Nephron (organoid): ENCODE data around the gene PDE4D.

Source experiments
- H3K27ac Mint-ChIP-seq, 3 experiments: 2 replicates each; pipeline ENCODE4 v1.8.0; 2020; ENCODE audit warnings: mixed read lengths in 3 of 3, mild to moderate bottlenecking in 2 of 3, moderate library complexity in 1 of 3
- H3K27me3 Mint-ChIP-seq: 2 replicates; pipeline ENCODE4 v1.8.0; 2021; ENCODE audit warnings: low read depth, mild to moderate bottlenecking, moderate library complexity, mixed read lengths
- H3K36me3 Mint-ChIP-seq: 2 replicates; pipeline ENCODE4 v1.8.0; 2020; ENCODE audit warnings: low read depth, mixed read lengths
- H3K4me1 Mint-ChIP-seq: 2 replicates; pipeline ENCODE4 v1.8.0; 2020; ENCODE audit warnings: mixed read lengths
- H3K4me3 Mint-ChIP-seq, 3 experiments: 2 replicates each; pipeline ENCODE4 v1.8.0; 2020; ENCODE audit warnings: mild to moderate bottlenecking in 3 of 3, mixed read lengths in 3 of 3, moderate library complexity in 2 of 3
- H3K9me3 Mint-ChIP-seq: 2 replicates; pipeline ENCODE4 v1.8.0; 2020; ENCODE audit warnings: mixed read lengths
- CTCF ChIP-seq, 3 experiments: fragments of 200-600 bp; sonication (generic); IDR thresholded peaks; one replicate each; pipeline ENCODE4 v1.5.0; 2021; ENCODE audit warnings: antibody characterized with exemption in 3 of 3; ENCODE audit not compliant: unreplicated experiment in 3 of 3

PDE4D gene

GRCh38 chr5:59772206-59772605 is 121.3 kb downstream of the PDE4D start:
- Mint-ChIP-seq H3K27ac (no peak overlapping the region), H3K36me3 (no peaks in the 10 kb centered on the region), H3K4me1 (peaks cover 24% of the 10 kb centered on the region), H3K4me3 (no peak overlapping the region), H3K27me3 (no peaks in the 10 kb centered on the region), H3K9me3 (no peaks in the 10 kb centered on the region)
- TF ChIP-seq CTCF (IDR thresholded peaks at IDR 0.05; ENCODE audit: unreplicated experiment in 3 of 3), result no peak

GRCh38 chr5:59770953-59771352 is 122.6 kb downstream of the PDE4D start:
- H3K36me3 Mint-ChIP-seq, result no peaks in the 10 kb centered on the region
- H3K4me3 Mint-ChIP-seq, result no peak overlapping the region
- H3K27ac Mint-ChIP-seq, result no peak overlapping the region
- no peaks in the 10 kb centered on the region for H3K27me3 Mint-ChIP-seq
- no peaks in the 10 kb centered on the region for H3K9me3 Mint-ChIP-seq
- H3K4me1 Mint-ChIP-seq, result peaks cover 28% of the 10 kb centered on the region
- TF ChIP-seq CTCF (IDR thresholded peaks at IDR 0.05; ENCODE audit: unreplicated experiment in 3 of 3), result no peak

GRCh38 chr5:59769832-59770231 is 123.7 kb downstream of the PDE4D start:
- Mint-ChIP-seq H3K4me3 (peak overlapping the region in 2 of 3 experiments; percentile 32 to 44), H3K36me3 (no peaks in the 10 kb centered on the region), H3K27ac (no peak overlapping the region), H3K27me3 (no peaks in the 10 kb centered on the region), H3K9me3 (no peaks in the 10 kb centered on the region), H3K4me1 (peaks cover 35% of the 10 kb centered on the region)
- TF ChIP-seq CTCF (IDR thresholded peaks at IDR 0.05; ENCODE audit: unreplicated experiment in 3 of 3), result no peak

GRCh38 chr5:59769041-59769360 is 124.5 kb downstream of the PDE4D start:
- no peaks in the 10 kb centered on the region for H3K9me3 Mint-ChIP-seq
- TF ChIP-seq CTCF (IDR thresholded peaks at IDR 0.05; ENCODE audit: unreplicated experiment in 3 of 3), result no peak
- peaks cover 35% of the 10 kb centered on the region for H3K4me1 Mint-ChIP-seq
- H3K4me3 Mint-ChIP-seq, result peak overlapping the region; percentile 92 to 96 (median 94)
- H3K36me3 Mint-ChIP-seq, result no peaks in the 10 kb centered on the region
- peak overlapping the region; percentile 91 to 96 (median 95) for H3K27ac Mint-ChIP-seq
- H3K27me3 Mint-ChIP-seq, result no peaks in the 10 kb centered on the region

- H3K4me1 Mint-ChIP-seq, result peaks cover 35% of the 10 kb centered on the region
- peak overlapping the region; percentile 92 to 96 (median 94) for H3K4me3 Mint-ChIP-seq
- TF ChIP-seq CTCF (IDR thresholded peaks at IDR 0.05; ENCODE audit: unreplicated experiment in 3 of 3), result no peak
These were observed 125.1 kb downstream of the PDE4D start for GRCh38 chr5:59768152-59769040.

GRCh38 chr5:59767681-59768151 is 125.8 kb downstream of the PDE4D start:
- Mint-ChIP-seq H3K4me1 (peaks cover 35% of the 10 kb centered on the region), H3K9me3 (no peaks in the 10 kb centered on the region)

More at GRCh38 chr5:59768152-59769040, 125.1 kb downstream of the PDE4D start:
- peak overlapping the region; percentile 91 to 96 (median 95) for H3K27ac Mint-ChIP-seq
- no peaks in the 10 kb centered on the region for H3K9me3 Mint-ChIP-seq
- no peaks in the 10 kb centered on the region for H3K27me3 Mint-ChIP-seq
- H3K36me3 Mint-ChIP-seq, result peaks cover 3% of the 10 kb centered on the region

More at GRCh38 chr5:59767681-59768151, 125.8 kb downstream of the PDE4D start:
- Mint-ChIP-seq H3K27me3 (no peaks in the 10 kb centered on the region), H3K36me3 (peaks cover 3% of the 10 kb centered on the region), H3K27ac (peak overlapping the region; percentile 91 to 96 (median 95)), H3K4me3 (peak overlapping the region; percentile 92 to 96 (median 94))
- TF ChIP-seq CTCF (IDR thresholded peaks at IDR 0.05; ENCODE audit: unreplicated experiment in 3 of 3), result no peak
